Measurements from ENCODE around the gene NAA10.

The NAA10 gene

GRCh38 chrX:153948002-153948466 is 13.2 kb upstream of the NAA10 start:
- no peak for DNase-seq

- peak; percentile 61 for DNase-seq
Measured at GRCh38 chrX:153947009-153947769, 12.4 kb upstream of the NAA10 start.

- DNase-seq: no peak
Measured at GRCh38 chrX:153945956-153946943, 11.4 kb upstream of the NAA10 start.

GRCh38 chrX:153944800-153945150 is 9.9 kb upstream of the NAA10 start:
- DNase-seq: no peak

- DNase-seq: no peak
Measured at GRCh38 chrX:153944140-153944799, 9.4 kb upstream of the NAA10 start, which contains the start of gene RENBP. TSS of gene RENBP (minus strand) at chrX:153944643. CDS start at chrX:153944610, 33 bp downstream.

- DNase-seq: no peak
Measured at GRCh38 chrX:153941336-153942252, 6.8 kb upstream of the NAA10 start.

- DNase-seq: no peak
Measured at GRCh38 chrX:153939573-153939972, 4.7 kb upstream of the NAA10 start.

- no peak for DNase-seq
Measured at GRCh38 chrX:153938226-153938786, 3.5 kb upstream of the NAA10 start.

- DNase-seq: no peak
Measured at GRCh38 chrX:153937056-153937455, 2.2 kb upstream of the NAA10 start.

GRCh38 chrX:153935326-153935851 is 552 bp upstream of the NAA10 start:
- DNase-seq: no peak

- DNase-seq: no peak
Measured at GRCh38 chrX:153934148-153934761, 582 bp downstream of the NAA10 start.

- DNase-seq: no peak
Measured at GRCh38 chrX:153933748-153934147, 1.1 kb downstream of the NAA10 start.

GRCh38 chrX:153932220-153932915 is 2.5 kb downstream of the NAA10 start:
- no peak for DNase-seq

- no peak for DNase-seq
Measured at GRCh38 chrX:153931748-153932147, 3.1 kb downstream of the NAA10 start.

- no peak for DNase-seq
Measured at GRCh38 chrX:153931151-153931550, 3.7 kb downstream of the NAA10 start.

- DNase-seq: no peak
Measured at GRCh38 chrX:153930011-153930910, 4.6 kb downstream of the NAA10 start.

GRCh38 chrX:153929576-153929975 is 5.3 kb downstream of the NAA10 start:
- no peak for DNase-seq

GRCh38 chrX:153928846-153929245 is 6.0 kb downstream of the NAA10 start:
- no peak for DNase-seq

Measured in NCI-H226 (cell line).